ENCODE data around the gene SLC38A1.

DNA sequence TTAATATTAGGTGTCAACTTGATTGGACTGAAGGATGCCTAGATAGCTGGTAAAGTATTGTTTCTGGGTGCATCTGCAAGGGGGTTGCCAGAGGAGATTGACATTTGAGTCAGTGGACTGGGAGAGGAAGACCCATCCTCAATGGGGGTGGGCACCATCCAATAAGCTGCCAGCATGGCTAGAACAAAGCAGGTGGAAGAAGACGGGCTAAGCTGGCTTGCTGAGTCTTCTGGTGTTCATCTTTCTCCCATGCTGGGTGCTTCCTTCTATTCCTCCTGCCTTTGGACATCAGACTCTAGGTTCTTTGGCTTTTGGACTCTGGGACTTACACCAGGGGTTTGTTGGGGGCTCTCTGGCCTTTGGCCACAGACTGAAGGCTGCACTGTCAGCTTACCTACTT lies 87.4 kb downstream of the SLC38A1 start:
- TF ChIP-seq POLR2AphosphoS5 (IDR thresholded peaks at IDR 0.05; ENCODE audit: low read depth, low read length) (no peak; the same call in 1 of the 2 replicates), POLR2A (IDR thresholded peaks at IDR 0.05; ENCODE audit: low read depth, low read length) (no peak), TAF1 (IDR thresholded peaks at IDR 0.05; ENCODE audit: low read depth, low read length) (no peak), SPI1 (IDR thresholded peaks at IDR 0.05; ENCODE audit: low read depth, low read length) (no peak)
